Lung (tissue), 12 donors: ENCODE measurements around the gene ZMYND19. TPM values are rescaled to one million over a fixed set of nuclear protein-coding genes. Genes with fewer than 3 reads are reported as not detected.
"Not testable (repeated sequence)": the region's sequence is repeated elsewhere in the genome, so short reads cannot be mapped to it uniquely, and the experiment has no call there.

Experiments
- ATAC-seq: fragments of 200-7000 bp; cut with Tn5 transposase; one replicate; pipeline ENCODE4 v1.9.1; 2020; ENCODE audit warnings: moderate number of reproducible peaks; ENCODE audit not compliant: insufficient read depth, low FRiP score
- DNase-seq, 3 donors: peaks; one replicate each; pipeline ENCODE4 v3.0.0-alpha.2; 2013 to 2017
- H3K27ac ChIP-seq, 2 donors: one replicate each; pipeline ENCODE4 v1.5.1; 2013; ENCODE audit warnings: mild to moderate bottlenecking in 2 of 2, moderate library complexity in 2 of 2, control low read depth in 1 of 2, inconsistent platforms in 1 of 2, low read depth in 1 of 2, low read length in 1 of 2
- H3K27me3 ChIP-seq, 3 donors: one replicate each; pipeline ENCODE4 v1.5.1; 2013; ENCODE audit warnings: low read length in 2 of 3; ENCODE audit not compliant: control insufficient read depth in 3 of 3, insufficient read depth in 3 of 3
- H3K36me3 ChIP-seq, 4 donors: one replicate each; pipeline ENCODE4 v1.5.1; 2013; ENCODE audit warnings: low read length in 4 of 4, mild to moderate bottlenecking in 1 of 4, moderate library complexity in 1 of 4; ENCODE audit not compliant: control insufficient read depth in 4 of 4, insufficient read depth in 4 of 4
- H3K4me1 ChIP-seq, 5 donors: one replicate each; pipeline ENCODE4 v1.5.1; 2013; ENCODE audit warnings: low read length in 5 of 5, mild to moderate bottlenecking in 2 of 5, moderate library complexity in 1 of 5; ENCODE audit not compliant: control insufficient read depth in 5 of 5, insufficient read depth in 5 of 5
- H3K4me3 ChIP-seq: one replicate; pipeline ENCODE4 v1.5.1; 2013; ENCODE audit warnings: mild to moderate bottlenecking, control low read depth, moderate library complexity
- H3K9ac ChIP-seq, 2 donors: one replicate each; pipeline ENCODE4 v1.5.1; 2013; ENCODE audit warnings: low read length in 2 of 2, control low read depth in 1 of 2; ENCODE audit not compliant: insufficient read depth in 1 of 2
- H3K9me3 ChIP-seq, 4 donors: one replicate each; pipeline ENCODE4 v1.5.1; 2013; ENCODE audit warnings: low read length in 3 of 4, mild to moderate bottlenecking in 1 of 4, moderate library complexity in 1 of 4; ENCODE audit not compliant: control insufficient read depth in 4 of 4, insufficient read depth in 3 of 4
- CTCF ChIP-seq: IDR thresholded peaks from 2 replicates; pipeline ENCODE4 v1.5.1; 2012; ENCODE audit warnings: mild to moderate bottlenecking; ENCODE audit errors: control extremely low read depth, extremely low read depth
- WGBS, 2 donors: extraction: QIAGEN DNeasy Blood & Tissue Kit; methylation state at CpG; one replicate each; pipeline ENCODE4 v1.1.7; 2013; 5-methylcytosine and 5-hydroxymethylcytosine counted together
- polyA plus RNA-seq, 2 donors: library from polyadenylated mRNA; stranded (reverse); fragments of 200-250 nt; gene quantifications; one replicate each; pipeline ENCODE4 v1.2.1, GENCODE V29; 2013
- total RNA-seq, 2 donors: library from RNA; depleted of rRNA in 1 of 2; stranded (reverse); fragments of >200 nt in 1 of 2; gene quantifications; one replicate each; pipeline ENCODE4 v1.2.1, GENCODE V29; 2014 to 2021
- donor health status: control.
- donor health status: control.
- donor health status: Bipolar disorder and iron deficiency.
- donor health status: healthy.
- donor health status: DM: yes; HTN: yes; CAD: no.

ZMYND19 gene
- total and polyA plus RNA-seq, 4 donors = 11.4 to 29.1 (median 20.5) TPM

GRCh38 chr9:137574192-137574591 is 16.1 kb downstream of the ZMYND19 start:
- Histone ChIP-seq H3K9ac (no peak overlapping the region), H3K27me3 (no peaks in the 10 kb centered on the region), H3K27ac (no peak overlapping the region), H3K4me1 (peaks cover 4 to 9% (median 7%) of the 10 kb centered on the region in 5 donors), H3K4me3 (no peak overlapping the region), H3K9me3 (no peaks in the 10 kb centered on the region), H3K36me3 (peaks cover 0 to 34% (median 25%) of the 10 kb centered on the region in 4 donors)
- ATAC-seq (no peak), DNase-seq (no peak)
- no peak for TF ChIP-seq CTCF
- 90 to 91% methylated on average over 10 of the region's 10 CpGs for WGBS, 2 donors

- DNase-seq (no peak), ATAC-seq (no peak)
- no peak overlapping the region for H3K9ac ChIP-seq
- H3K4me3 ChIP-seq = no peak overlapping the region
- H3K9me3 ChIP-seq = peaks cover 0 to 2% (median 0%) of the 10 kb centered on the region in 4 donors
- no peak for TF ChIP-seq CTCF
- WGBS, 2 donors = 96 to 97% methylated on average over 3 of the region's 3 CpGs
- H3K27ac ChIP-seq = no peak overlapping the region
- H3K36me3 ChIP-seq = peaks cover 4 to 29% (median 24%) of the 10 kb centered on the region in 4 donors
- H3K27me3 ChIP-seq = no peaks in the 10 kb centered on the region
- no peaks in the 10 kb centered on the region for H3K4me1 ChIP-seq
Measured at GRCh38 chr9:137570566-137570965, 19.7 kb downstream of the ZMYND19 start.

- H3K36me3 ChIP-seq = peaks cover 6 to 25% (median 22%) of the 10 kb centered on the region in 4 donors
- whole genome bisulfite sequencing, 2 donors = 98 to 99% methylated on average over 5 of the region's 5 CpGs
Measured at GRCh38 chr9:137569609-137570203, 20.6 kb downstream of the ZMYND19 start.

GRCh38 chr9:137568445-137568844 is 21.9 kb downstream of the ZMYND19 start:
- H3K9me3 ChIP-seq, ATAC-seq, H3K4me3 ChIP-seq, H3K9ac ChIP-seq, H3K27me3 ChIP-seq, DNase-seq, H3K27ac ChIP-seq, H3K4me1 ChIP-seq: not testable (repeated sequence)
- WGBS, 2 donors = 87 to 88% methylated on average over 5 of the region's 5 CpGs
- H3K36me3 ChIP-seq = peaks cover 11 to 29% (median 22%) of the 10 kb centered on the region in 4 donors

More at GRCh38 chr9:137569609-137570203, 20.6 kb downstream of the ZMYND19 start:
- DNase-seq (no peak), ATAC-seq (no peak)
- Histone ChIP-seq H3K4me3 (no peak overlapping the region), H3K4me1 (no peaks in the 10 kb centered on the region), H3K27me3 (no peaks in the 10 kb centered on the region), H3K9ac (no peak overlapping the region), H3K27ac (no peak overlapping the region), H3K9me3 (peaks cover 0 to 2% (median 0%) of the 10 kb centered on the region in 4 donors)
- no peak for TF ChIP-seq CTCF
